Calu3 (cell line): Measurements from ENCODE around the gene KIDINS220. TPM values are rescaled to one million over a fixed set of nuclear protein-coding genes. Genes with fewer than 3 reads are reported as not detected.

ENCODE experiments used
- BruUV-seq: library from RNA; stranded (reverse); fragments of 400-500 nt; replicated peaks from 2 replicates; lab custom pipeline; 2021; lab: Mats Ljungman, UMichigan
- CTCF ChIA-PET: fragments of 300-600 bp; sonication (Branson Sonifier 250); formaldehyde crosslinking; loops from one replicate; lab custom pipeline; 2022; ENCODE audit warnings: antibody characterized with exemption; lab: Charles Lee
- DNase-seq: peaks from one replicate; pipeline ENCODE4 v3.0.0; 2022
- H3K27ac Mint-ChIP-seq: one replicate; pipeline ENCODE4 v1.8.0; 2022; ENCODE audit warnings: mixed read lengths; ENCODE audit not compliant: unreplicated experiment
- H3K27me3 Mint-ChIP-seq: one replicate; pipeline ENCODE4 v1.8.0; 2022; ENCODE audit warnings: mixed read lengths; ENCODE audit not compliant: unreplicated experiment
- H3K36me3 Mint-ChIP-seq: one replicate; pipeline ENCODE4 v1.8.0; 2022; ENCODE audit warnings: mild to moderate bottlenecking, moderate library complexity, mixed read lengths; ENCODE audit not compliant: insufficient read depth, unreplicated experiment
- H3K4me1 Mint-ChIP-seq: one replicate; pipeline ENCODE4 v1.8.0; 2022; ENCODE audit warnings: mild to moderate bottlenecking, low read depth, mixed read lengths; ENCODE audit not compliant: unreplicated experiment
- H3K4me3 Mint-ChIP-seq: one replicate; pipeline ENCODE4 v1.8.0; 2022; ENCODE audit warnings: mild to moderate bottlenecking, low read depth, moderate library complexity, mixed read lengths; ENCODE audit not compliant: unreplicated experiment
- H3K9me3 Mint-ChIP-seq: one replicate; pipeline ENCODE4 v1.8.0; 2022; ENCODE audit warnings: low read depth, mixed read lengths; ENCODE audit not compliant: unreplicated experiment
- CTCF ChIP-seq: fragments of 200-600 bp; IDR thresholded peaks from one replicate; pipeline ENCODE4 v1.8.0; 2022; ENCODE audit warnings: antibody characterized with exemption; ENCODE audit not compliant: unreplicated experiment
- intact Hi-C: fragments of 100-400 bp; cut with micrococcal nuclease; formaldehyde crosslinking; loops from one replicate; pipeline ENCODE4 v1.10.0; 2022; ENCODE audit not compliant: unreplicated experiment
- total RNA-seq: library from RNA; stranded (reverse); gene quantifications from 2 replicates; pipeline ENCODE4 v1.2.3, GENCODE V29; 2022

KIDINS220 gene
- total RNA-seq, 1 experiment from 2014 or later = 33.6 TPM

- Mint-ChIP-seq H3K27ac (no peak overlapping the region), H3K4me3 (no peak overlapping the region), H3K4me1 (peaks cover 9% of the 10 kb centered on the region), H3K27me3 (no peaks in the 10 kb centered on the region), H3K9me3 (no peaks in the 10 kb centered on the region), H3K36me3 (peaks cover 6% of the 10 kb centered on the region)
- TF ChIP-seq CTCF = no peak
- no peak for DNase-seq
- intact Hi-C loops = loop anchor here (10.0 kb wide), 2 partner anchors 1563 to 1653 kb away; no protein-coding TSS in a partner anchor
- BruUV-seq = no TSS peak
- CTCF ChIA-PET = interaction anchor here (0.5 kb wide), 1 partner anchor 10 kb away, joined by 3 read pairs; no protein-coding TSS in a partner anchor
Observed at GRCh38 chr2:8767324-8767723, 70.1 kb downstream of the KIDINS220 start.

GRCh38 chr2:8761529-8762164 is 75.8 kb downstream of the KIDINS220 start:
- no peak overlapping the region for H3K4me3 Mint-ChIP-seq
- TF ChIP-seq CTCF = no peak
- H3K4me1 Mint-ChIP-seq = no peaks in the 10 kb centered on the region
- no peak overlapping the region for H3K27ac Mint-ChIP-seq
- H3K9me3 Mint-ChIP-seq = no peaks in the 10 kb centered on the region
- BruUV-seq = no TSS peak
- DNase-seq = peak; percentile 2
- CTCF ChIA-PET = interaction anchor here (0.6 to 0.7 kb wide), 2 partner anchors 68 to 137 kb away, joined by 4 read pairs; no protein-coding TSS in a partner anchor
- H3K36me3 Mint-ChIP-seq = peaks cover 6% of the 10 kb centered on the region
- intact Hi-C loops = loop anchor here (2.0 to 10.0 kb wide), 3 partner anchors 67 to 1647 kb away; no protein-coding TSS in a partner anchor
- no peaks in the 10 kb centered on the region for H3K27me3 Mint-ChIP-seq

GRCh38 chr2:8756716-8757115 is 80.7 kb downstream of the KIDINS220 start:
- no peak for TF ChIP-seq CTCF
- no peak overlapping the region for H3K4me3 Mint-ChIP-seq
- CTCF ChIA-PET = no interaction called here
- intact Hi-C loops = no loop called here
- no peaks in the 10 kb centered on the region for H3K4me1 Mint-ChIP-seq
- peaks cover 8% of the 10 kb centered on the region for H3K9me3 Mint-ChIP-seq
- BruUV-seq = no TSS peak
- H3K27ac Mint-ChIP-seq = no peak overlapping the region
- H3K36me3 Mint-ChIP-seq = no peaks in the 10 kb centered on the region
- H3K27me3 Mint-ChIP-seq = no peaks in the 10 kb centered on the region
- DNase-seq = no peak

GRCh38 chr2:8756230-8756629 is 81.2 kb downstream of the KIDINS220 start:
- H3K27me3 Mint-ChIP-seq = no peaks in the 10 kb centered on the region
- H3K9me3 Mint-ChIP-seq = peaks cover 8% of the 10 kb centered on the region

More at GRCh38 chr2:8756230-8756629, 81.2 kb downstream of the KIDINS220 start:
- CTCF ChIA-PET = no interaction called here
- Mint-ChIP-seq H3K27ac (no peak overlapping the region), H3K36me3 (no peaks in the 10 kb centered on the region), H3K4me3 (no peak overlapping the region), H3K4me1 (no peaks in the 10 kb centered on the region)
- TF ChIP-seq CTCF = no peak
- intact Hi-C loops = no loop called here
- no peak for DNase-seq
- no TSS peak for BruUV-seq
